ENCODE results near the gene ATF7IP2. TPM values are rescaled to one million over a fixed set of nuclear protein-coding genes. Genes with fewer than 3 reads are reported as not detected.

Gene ATF7IP2
- polyA plus RNA-seq, 1 donor (not counting 4 experiments of a cell fraction or from before 2014, with no cell fraction given), result 9.8 TPM

- dilution Hi-C loops (cut with MboI; ENCODE audit: extremely low pct_ligation_motif_present, low sequenced_read_pairs), result no loop called here
- H2AFZ ChIP-seq (ENCODE audit: control insufficient read depth, low read length), result no peak overlapping the region
- no peaks in the 10 kb centered on the region for H3K79me2 ChIP-seq (ENCODE audit: control insufficient read depth, insufficient read depth, low read length)
- no peaks in the 10 kb centered on the region for H3K9me1 ChIP-seq (ENCODE audit: control insufficient read depth, extremely low read depth, insufficient read depth, low read length)
- H3K27ac ChIP-seq (ENCODE audit: control insufficient read depth, insufficient read depth, low read length), result no peak overlapping the region
- H3K9ac ChIP-seq (ENCODE audit: control insufficient read depth, extremely low read depth, insufficient read depth, low read length), result no peak overlapping the region
- peaks cover 2% of the 10 kb centered on the region for H3K4me1 ChIP-seq (ENCODE audit: control insufficient read depth, extremely low read depth, insufficient read depth, low read length)
- H3K9me3 ChIP-seq (ENCODE audit: control insufficient read depth, low read depth, low read length), result no peaks in the 10 kb centered on the region
- TF ChIP-seq CTCF (optimal IDR thresholded peaks at IDR 0.05 in 1 of 3, IDR thresholded peaks at IDR 0.05 in 1 of 3, conservative IDR thresholded peaks at IDR 0.05 in 1 of 3; ENCODE audit: extremely low read depth in 1 of 3, insufficient read depth in 2 of 3, low read length in 3 of 3) (no peak), EZH2 (IDR thresholded peaks at IDR 0.05; ENCODE audit: low read length) (no peak)
- FAIRE-seq (no peak), DNase-seq (ENCODE audit: low read depth, low spot score) (no peak)
- H3K36me3 ChIP-seq (ENCODE audit: control insufficient read depth in 2 of 2, extremely low read depth in 1 of 2, insufficient read depth in 2 of 2, low read length in 2 of 2), result peaks cover 0 to 9% of the 10 kb centered on the region in 2 experiments
- H3K4me3 ChIP-seq (ENCODE audit: control insufficient read depth in 2 of 3, extremely low read depth in 1 of 3, insufficient read depth in 2 of 3, low read depth in 1 of 3, low read length in 3 of 3), result no peak overlapping the region
- no peak overlapping the region for H3K4me2 ChIP-seq (ENCODE audit: control insufficient read depth, extremely low read depth, insufficient read depth, low read depth, low read length)
- H4K20me1 ChIP-seq (ENCODE audit: control insufficient read depth, extremely low read depth, insufficient read depth, low read length), result no peaks in the 10 kb centered on the region
- H3K27me3 ChIP-seq (ENCODE audit: control insufficient read depth, extremely low read depth, insufficient read depth, low read length), result no peaks in the 10 kb centered on the region
Observed at GRCh38 chr16:10531582-10531981, 145.7 kb downstream of the ATF7IP2 start.

Small RNAs within 50 kb of the gene (small RNA-seq; reads per million reads assigned to genes)
- gene RNU6-633P (ENCODE audit: insufficient read length in 3 of 3, low read depth in 3 of 3, low replicate concordance in 1 of 3), result 0 reads per million in 3 experiments

Other genes with a start within 250 kb of the ATF7IP2 start
- 0.01 TPM in 1 of 3 replicates, not detected in the others for gene GRIN2A, start 203.6 kb upstream of the ATF7IP2 start, polyA plus RNA-seq
- gene EMP2, start 194.5 kb downstream of the ATF7IP2 start, polyA plus RNA-seq, result 14.7 to 19.6 TPM (median 19.1 TPM) in 3 replicates

Measured in keratinocyte (primary cell).